HCT116 (cell line): ENCODE data around the gene CHSY3. TPM values are rescaled to one million over a fixed set of nuclear protein-coding genes. Genes with fewer than 3 reads are reported as not detected.

Experiments
- total RNA-seq: library from RNA; stranded (reverse); gene quantifications from one replicate; pipeline ENCODE4 v1.2.1, GENCODE V29; 2021; ENCODE audit not compliant: unreplicated experiment

The CHSY3 gene
- total RNA-seq, 1 experiment from 2014 or later: 2.3 TPM

Other genes with a start within 250 kb of the CHSY3 start
- gene MINAR2, start 156.4 kb upstream of the CHSY3 start, total RNA-seq: not detected